Stimulated activated effector memory CD8-positive, alpha-beta T cell treated with anti-CD3 and anti-CD28 coated beads, Interleukin-12 subunit alpha, Interleukin-12 subunit beta, amount 100 ng/mL, for 72 hours (primary cell): ENCODE measurements around the gene RRP8.
A peak's percentile ranks its signal among the peaks of the same experiment; 100 is the strongest.

Experiments
- ATAC-seq: fragments of 150-1000 bp; cut with Tn5 transposase; 2 replicates; pipeline ENCODE4 v1.10.0; 2021
- DNase-seq, 2 donors: peaks; one replicate each; pipeline ENCODE4 v3.0.0; 2021 to 2022; ENCODE audit warnings: low spot score in 2 of 2
- H3K27ac Mint-ChIP-seq: one replicate; pipeline ENCODE4 v1.8.0; 2022; ENCODE audit warnings: mild to moderate bottlenecking, mixed read lengths
- H3K36me3 Mint-ChIP-seq: one replicate; pipeline ENCODE4 v1.8.0; 2022; ENCODE audit warnings: mild to moderate bottlenecking, mixed read lengths
- H3K4me1 Mint-ChIP-seq: one replicate; pipeline ENCODE4 v1.8.0; 2022; ENCODE audit warnings: mixed read lengths
- H3K4me3 Mint-ChIP-seq: one replicate; pipeline ENCODE4 v1.8.0; 2022; ENCODE audit warnings: mild to moderate bottlenecking, mixed read lengths
- H3K9me3 Mint-ChIP-seq: one replicate; pipeline ENCODE4 v1.8.0; 2022; ENCODE audit warnings: mixed read lengths

Gene RRP8

DNA sequence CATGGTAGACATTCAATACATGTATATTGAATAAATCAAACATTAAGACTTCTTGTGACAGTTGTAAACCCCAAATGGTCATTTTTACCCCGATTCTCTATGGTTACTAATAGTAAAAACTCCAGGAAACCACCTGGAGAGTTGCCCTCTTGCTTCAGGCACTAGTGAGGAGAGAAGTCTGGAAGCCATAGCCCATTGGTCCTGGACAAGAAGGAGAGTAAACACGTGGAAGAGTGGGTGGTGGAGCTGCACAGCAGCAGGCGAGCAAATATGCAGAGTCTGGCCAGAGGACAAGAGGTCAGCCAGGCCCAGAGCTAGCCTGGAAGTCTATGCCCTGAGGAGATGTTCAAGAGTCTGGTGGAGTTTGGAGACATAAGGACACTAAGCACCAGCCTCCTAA is 34.5 kb upstream of the RRP8 start:
- Mint-ChIP-seq H3K4me1 (no peaks in the 10 kb centered on the region), H3K4me3 (no peak overlapping the region), H3K9me3 (no peaks in the 10 kb centered on the region), H3K27ac (no peak overlapping the region), H3K36me3 (no peaks in the 10 kb centered on the region)
- ATAC-seq (no peak), DNase-seq (no peak)

DNA sequence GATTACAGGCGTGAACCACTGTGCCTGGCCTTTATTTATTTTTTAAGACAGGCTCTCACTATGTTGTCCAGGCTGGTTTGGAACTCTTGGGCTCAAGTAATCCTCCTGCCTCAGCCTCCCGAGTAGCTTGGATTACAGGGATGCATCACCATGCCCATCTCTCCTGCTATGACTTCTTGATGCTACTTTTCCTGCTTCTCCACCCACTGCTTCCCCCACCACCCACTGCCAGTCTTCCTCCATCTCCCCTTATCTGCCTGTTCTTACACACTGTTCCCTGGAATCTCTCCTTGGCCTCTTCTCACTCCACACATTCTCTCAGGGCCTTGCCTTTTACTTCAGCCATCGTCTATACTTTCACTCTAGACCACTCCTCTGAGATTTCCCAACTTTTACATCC is 33.1 kb upstream of the RRP8 start:
- H3K27ac Mint-ChIP-seq, result no peak overlapping the region
- H3K4me1 Mint-ChIP-seq, result no peaks in the 10 kb centered on the region
- DNase-seq (no peak), ATAC-seq (no peak)
- H3K4me3 Mint-ChIP-seq, result no peak overlapping the region
- no peaks in the 10 kb centered on the region for H3K9me3 Mint-ChIP-seq
- no peaks in the 10 kb centered on the region for H3K36me3 Mint-ChIP-seq

DNA sequence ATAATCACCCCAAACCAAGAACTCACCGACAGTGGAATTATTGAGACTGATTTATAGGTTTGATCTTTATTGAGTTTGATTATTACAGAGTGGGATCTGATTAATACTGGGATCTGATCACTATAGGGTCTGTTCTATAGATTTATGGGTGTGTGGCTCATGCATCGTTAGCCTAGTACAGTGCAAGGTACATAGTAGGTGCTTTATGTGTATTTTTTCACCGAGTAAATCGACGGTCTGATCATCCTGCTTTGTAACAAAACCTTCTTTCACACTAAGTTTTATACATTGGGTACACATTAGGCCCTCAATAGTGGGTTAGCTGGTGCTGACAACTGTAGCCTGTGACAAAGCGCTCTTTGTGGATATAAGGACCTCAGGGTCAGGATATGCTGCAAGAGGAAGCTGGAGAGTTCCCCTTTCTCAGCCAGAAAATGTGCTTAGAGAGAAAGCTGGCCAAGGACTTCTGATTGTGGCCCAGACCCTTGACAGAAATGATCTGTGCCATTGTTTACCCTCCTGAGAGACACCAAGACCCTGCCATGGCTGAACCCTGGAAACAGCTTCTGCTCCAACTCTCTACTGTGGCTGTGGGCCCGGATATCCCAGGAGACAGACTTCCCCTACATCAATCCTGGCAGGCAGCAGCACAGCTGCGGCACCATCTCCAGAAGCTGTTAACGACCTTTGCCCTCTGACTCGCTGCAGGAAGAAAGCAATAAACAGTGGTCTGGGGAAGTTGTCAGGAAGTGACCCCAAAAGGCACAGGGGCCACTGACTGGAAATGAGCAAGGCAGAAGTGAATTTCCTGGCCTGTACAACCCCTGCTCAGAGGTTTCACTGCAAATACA is 31.9 kb upstream of the RRP8 start:
- H3K4me3 Mint-ChIP-seq, result no peak overlapping the region
- no peak for ATAC-seq
- DNase-seq, result no peak
- no peaks in the 10 kb centered on the region for H3K4me1 Mint-ChIP-seq
- H3K36me3 Mint-ChIP-seq, result no peaks in the 10 kb centered on the region
- H3K9me3 Mint-ChIP-seq, result no peaks in the 10 kb centered on the region
- H3K27ac Mint-ChIP-seq, result no peak overlapping the region

DNA sequence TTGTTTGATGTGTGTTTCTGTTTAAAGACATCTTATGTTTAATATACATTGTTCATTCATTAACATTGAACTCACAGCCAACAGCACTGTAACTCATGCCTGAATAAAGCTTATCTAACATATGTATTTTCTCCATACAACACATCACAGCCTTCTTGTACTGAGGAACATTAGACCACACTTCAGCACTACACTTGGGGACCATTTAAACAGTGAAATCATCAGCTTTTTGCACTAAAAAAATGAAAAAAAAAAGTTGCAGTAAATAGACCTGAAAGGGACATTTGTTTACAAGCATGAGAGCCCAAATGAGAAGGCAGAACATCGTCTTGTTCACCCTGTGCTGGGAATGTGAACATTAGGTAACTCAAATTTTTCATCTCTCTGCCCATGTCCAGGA is 31.1 kb upstream of the RRP8 start:
- no peaks in the 10 kb centered on the region for H3K9me3 Mint-ChIP-seq
- H3K4me1 Mint-ChIP-seq, result no peaks in the 10 kb centered on the region
- H3K27ac Mint-ChIP-seq, result no peak overlapping the region
- DNase-seq (no peak), ATAC-seq (no peak)
- H3K36me3 Mint-ChIP-seq, result no peaks in the 10 kb centered on the region
- no peak overlapping the region for H3K4me3 Mint-ChIP-seq

DNA sequence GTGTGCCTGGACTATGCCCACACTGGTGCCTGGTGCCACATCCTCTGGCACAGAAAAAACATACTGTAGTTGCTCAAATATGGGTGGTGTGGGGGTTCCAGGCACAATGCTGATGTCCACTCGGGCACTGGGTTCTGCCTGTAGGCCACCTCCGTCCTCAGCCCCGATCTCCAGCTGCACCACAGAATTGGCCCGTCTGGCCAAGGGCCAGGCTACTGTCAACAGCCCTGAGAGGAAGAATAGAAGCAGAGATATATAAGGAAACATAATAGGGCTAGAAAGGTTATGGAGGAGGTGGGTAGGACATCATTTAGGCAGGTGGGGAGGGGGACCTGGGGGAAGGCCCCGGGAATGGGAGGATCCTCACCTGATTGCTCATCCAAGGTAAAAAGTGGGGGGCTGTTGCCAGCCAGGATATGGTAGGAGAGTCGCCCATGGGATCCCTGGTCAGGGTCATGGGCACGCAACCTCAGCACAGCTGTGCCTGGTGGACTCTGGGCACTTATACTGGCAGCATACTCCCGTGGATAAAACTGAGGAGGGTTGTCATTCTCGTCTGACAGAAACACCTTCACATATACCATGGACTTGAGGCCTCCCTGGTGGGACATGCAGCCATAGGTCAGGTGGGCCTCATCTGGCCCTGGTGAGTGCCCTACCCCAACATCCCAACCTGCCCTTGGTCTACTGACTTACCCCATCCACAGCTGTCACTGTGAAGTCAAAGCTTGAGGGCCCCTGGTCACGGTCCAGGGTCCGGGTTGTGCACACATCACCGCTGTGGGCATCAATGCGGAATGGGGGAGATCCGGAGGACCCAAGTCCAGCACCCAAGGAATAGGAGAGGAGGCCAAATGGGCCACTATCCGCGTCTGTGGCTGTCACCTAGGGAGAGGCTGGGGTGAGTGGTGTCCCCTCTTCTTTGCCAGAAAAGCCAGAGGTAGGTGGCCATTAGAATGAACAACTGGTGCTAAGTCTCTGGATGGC is 30.3 kb upstream of the RRP8 start:
- Mint-ChIP-seq H3K9me3 (no peaks in the 10 kb centered on the region), H3K4me1 (no peaks in the 10 kb centered on the region), H3K36me3 (no peaks in the 10 kb centered on the region), H3K4me3 (no peak overlapping the region), H3K27ac (peak overlapping the region; percentile 70)
- DNase-seq (no peak), ATAC-seq (no peak)

DNA sequence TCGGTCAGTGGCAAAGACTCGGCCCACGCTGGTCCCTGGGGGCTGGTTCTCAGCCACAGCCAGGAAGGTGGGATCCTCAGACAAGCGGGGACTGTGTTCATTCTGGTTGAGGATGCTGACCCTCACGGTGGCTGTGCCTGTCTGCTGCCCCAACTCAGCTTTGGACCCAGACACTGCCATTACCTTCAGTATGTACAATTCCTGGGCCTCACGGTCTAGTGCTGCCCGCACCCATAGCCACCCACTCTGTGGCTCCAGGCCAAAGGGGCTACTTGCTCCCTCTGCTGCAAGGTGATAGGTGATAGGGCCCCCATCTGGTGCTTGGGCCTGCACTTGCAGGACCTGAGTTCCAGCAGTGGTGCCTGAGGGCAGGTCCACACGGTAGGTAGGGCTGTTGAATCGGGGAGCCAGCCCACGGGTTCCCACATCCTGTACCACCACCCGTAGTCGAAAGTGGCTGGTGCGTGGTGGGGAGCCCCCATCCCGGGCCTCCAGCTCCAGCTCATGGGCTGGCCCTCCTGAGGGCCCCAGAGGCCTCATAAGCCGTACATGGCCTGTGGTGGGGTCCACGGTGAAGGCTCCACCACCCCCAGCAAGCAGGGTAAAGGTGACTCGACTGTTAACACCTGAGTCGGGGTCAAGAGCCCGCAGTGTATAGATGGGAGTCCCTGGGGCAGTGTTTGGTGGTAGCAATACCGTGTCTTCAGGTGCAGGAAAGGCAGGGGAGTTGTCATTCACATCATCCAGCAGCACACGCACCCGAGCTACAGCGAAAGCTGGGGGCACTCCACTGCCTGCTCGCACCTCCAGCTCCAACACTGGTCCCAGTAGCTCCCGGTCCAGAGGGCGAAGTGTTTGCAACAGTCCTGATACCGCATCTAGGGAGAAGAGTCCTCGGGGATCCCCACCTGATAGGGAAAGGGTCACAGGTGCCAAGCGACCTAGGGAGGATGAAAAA is 29.0 kb upstream of the RRP8 start:
- Mint-ChIP-seq H3K27ac (peak overlapping the region; percentile 70), H3K36me3 (no peaks in the 10 kb centered on the region), H3K9me3 (no peaks in the 10 kb centered on the region), H3K4me3 (no peak overlapping the region), H3K4me1 (peaks cover 10% of the 10 kb centered on the region)
- ATAC-seq (peak; percentile 34), DNase-seq (no peak)

DNA sequence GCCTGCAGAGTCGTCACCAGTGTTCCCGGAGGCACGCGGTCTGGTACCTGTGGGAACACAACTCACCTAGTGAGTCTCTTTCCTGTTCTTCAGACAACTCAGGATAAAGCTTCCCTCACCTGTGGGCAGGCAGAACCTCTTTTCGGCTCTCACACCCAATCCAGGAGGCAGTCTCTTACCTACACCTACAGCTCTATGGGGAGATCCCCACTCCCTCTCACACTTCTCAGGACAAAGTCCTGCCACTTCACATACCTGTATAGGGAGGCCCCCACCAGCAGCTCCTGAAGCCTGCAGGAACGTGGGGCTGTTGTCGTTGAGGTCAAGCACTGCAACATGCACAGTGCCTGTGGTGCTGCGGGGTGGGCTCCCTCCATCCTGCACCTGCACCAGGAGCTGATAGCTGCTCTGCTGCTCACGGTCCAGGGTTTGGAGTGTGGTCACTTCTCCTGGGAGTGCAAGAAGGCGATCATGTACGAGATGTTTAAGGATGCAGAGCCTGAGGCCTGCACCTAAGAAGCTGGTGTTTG is 28.0 kb upstream of the RRP8 start:
- H3K27ac Mint-ChIP-seq, result no peak overlapping the region
- H3K4me1 Mint-ChIP-seq, result peaks cover 19% of the 10 kb centered on the region
- H3K36me3 Mint-ChIP-seq, result no peaks in the 10 kb centered on the region
- no peaks in the 10 kb centered on the region for H3K9me3 Mint-ChIP-seq
- H3K4me3 Mint-ChIP-seq, result no peak overlapping the region
- no peak for DNase-seq
- no peak for ATAC-seq

DNA sequence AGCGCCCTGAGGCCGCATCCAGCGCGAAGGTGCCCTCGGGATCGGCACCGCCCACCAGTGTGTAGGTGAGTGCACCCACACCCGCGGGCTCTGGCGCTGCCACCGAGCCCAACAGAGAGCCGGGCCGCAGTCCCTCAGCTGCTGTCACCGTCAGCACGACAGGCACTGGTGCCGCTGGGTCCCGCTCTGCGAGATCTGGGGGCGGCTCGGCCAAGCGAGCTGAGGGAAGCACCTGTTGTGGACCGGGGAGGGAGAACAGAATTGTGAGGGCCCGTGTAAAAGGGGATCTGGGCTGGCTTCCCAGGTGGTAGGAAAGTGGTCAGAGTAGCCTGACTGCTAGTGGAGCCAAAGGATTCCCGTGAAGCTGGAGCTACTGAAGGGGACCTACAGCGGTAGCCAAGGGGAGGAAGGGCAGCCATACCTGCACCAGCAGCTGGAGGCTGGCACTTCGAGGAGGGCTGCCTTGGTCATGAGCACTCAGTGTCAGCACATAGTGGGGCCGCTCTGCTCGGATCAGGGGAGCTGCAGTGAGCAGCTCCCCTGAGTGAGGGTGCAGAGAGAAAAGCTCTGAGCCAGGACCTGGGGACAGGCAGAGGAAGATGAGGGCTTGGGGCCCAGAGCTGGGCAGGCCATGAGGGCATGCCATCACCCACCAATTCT is 27.3 kb upstream of the RRP8 start:
- Mint-ChIP-seq H3K4me3 (no peak overlapping the region), H3K9me3 (no peaks in the 10 kb centered on the region), H3K4me1 (peaks cover 23% of the 10 kb centered on the region), H3K36me3 (no peaks in the 10 kb centered on the region), H3K27ac (no peak overlapping the region)
- DNase-seq (no peak), ATAC-seq (no peak)

DNA sequence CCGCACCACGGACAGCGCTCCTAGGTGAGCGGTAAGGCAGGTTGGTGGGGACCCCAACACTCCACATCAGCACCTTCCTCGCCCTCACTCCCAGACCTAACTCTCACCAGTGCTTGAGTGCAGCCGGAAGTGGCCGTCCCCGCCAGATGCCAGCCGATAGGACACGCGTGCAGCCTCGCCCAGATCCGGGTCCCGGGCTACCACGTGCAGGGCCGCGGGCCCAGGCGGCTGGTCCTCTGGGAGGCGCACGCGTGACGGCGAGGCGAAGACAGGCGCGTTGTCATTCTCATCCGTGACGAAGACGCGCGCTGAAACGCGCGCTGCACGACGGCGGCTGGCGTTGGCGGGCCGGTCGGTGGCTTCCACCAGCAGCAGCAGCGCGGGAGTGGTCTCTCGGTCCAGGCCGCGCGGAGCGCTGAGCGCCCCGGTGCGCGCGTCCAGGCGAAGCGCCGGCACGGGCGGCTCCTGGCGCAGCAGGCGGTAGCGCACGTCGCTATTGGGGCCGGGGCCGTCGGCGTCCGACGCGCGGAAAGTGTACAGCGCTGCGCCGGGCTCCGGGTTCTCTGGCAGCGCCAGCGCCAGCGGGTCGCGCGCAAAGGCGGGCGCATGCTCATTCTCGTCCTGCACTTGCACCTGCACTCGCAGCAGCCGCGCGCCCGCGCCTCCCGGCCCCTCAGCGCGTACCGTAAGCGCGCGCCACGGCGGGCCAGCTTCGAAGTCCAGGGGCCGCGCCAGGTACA is 26.6 kb upstream of the RRP8 start:
- DNase-seq (no peak), ATAC-seq (no peak)
- Mint-ChIP-seq H3K4me1 (peaks cover 23% of the 10 kb centered on the region), H3K36me3 (no peaks in the 10 kb centered on the region), H3K9me3 (no peaks in the 10 kb centered on the region), H3K27ac (no peak overlapping the region), H3K4me3 (no peak overlapping the region)

DNA sequence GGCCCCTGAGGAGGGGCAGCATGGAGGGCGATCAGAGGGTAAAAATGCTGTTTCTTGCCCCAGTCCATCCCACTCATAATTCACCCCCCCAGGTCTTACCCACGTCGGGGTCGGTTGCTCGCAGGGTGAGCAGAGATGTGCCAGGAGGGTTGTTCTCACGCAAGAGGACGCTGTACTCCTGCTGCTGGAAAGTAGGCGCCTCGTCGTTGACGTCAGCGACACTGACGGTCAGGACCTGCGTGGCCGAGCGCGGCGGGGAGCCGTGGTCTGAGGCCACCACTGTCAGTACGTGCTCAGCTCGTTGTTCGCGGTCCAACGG is 26.1 kb upstream of the RRP8 start:
- DNase-seq (no peak), ATAC-seq (no peak)
- no peak overlapping the region for H3K4me3 Mint-ChIP-seq
- no peaks in the 10 kb centered on the region for H3K36me3 Mint-ChIP-seq
- H3K27ac Mint-ChIP-seq, result no peak overlapping the region
- H3K4me1 Mint-ChIP-seq, result peaks cover 23% of the 10 kb centered on the region
- H3K9me3 Mint-ChIP-seq, result no peaks in the 10 kb centered on the region

DNA sequence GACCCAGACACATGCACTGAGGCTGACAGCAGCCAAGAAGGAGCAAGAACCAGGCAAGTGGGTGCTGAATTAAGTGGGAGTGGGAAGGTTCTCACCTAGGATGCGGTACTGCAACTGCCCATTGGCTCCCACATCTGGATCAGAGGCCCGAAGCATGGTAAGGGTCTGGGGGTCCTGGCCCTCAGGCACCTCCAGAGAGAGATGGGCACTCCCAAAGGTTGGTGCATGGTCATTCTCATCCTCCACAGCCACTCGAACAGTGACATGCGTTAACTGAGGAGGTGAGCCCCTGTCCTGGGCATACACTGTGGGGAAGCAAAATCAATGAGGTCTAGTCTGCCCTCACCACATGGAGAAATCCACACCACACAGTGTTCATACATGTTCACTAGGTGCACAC is 25.1 kb upstream of the RRP8 start:
- H3K27ac Mint-ChIP-seq, result no peak overlapping the region
- H3K9me3 Mint-ChIP-seq, result no peaks in the 10 kb centered on the region
- no peak for ATAC-seq

DNA sequence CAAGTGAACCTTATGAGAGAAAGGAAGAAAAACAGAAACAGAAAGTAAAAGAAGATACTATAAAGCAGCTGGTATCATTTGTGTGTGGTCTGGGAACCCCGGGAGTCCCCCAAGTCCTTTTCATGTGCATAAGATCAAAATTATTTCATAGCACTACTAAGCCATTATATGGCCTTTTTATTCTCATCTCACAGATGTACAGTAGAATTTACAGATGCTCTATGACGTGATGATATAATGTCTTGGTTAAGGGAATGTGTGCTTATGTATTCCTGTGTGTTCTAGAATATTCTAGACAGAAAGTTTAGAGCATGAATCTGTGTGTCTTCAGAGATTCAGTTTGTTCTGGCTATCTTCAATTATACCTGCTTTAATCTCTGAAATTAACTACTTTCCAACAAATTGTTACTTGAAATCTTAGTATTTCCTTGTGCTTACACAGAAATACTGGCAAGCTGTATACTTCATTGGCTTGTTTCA is 24.4 kb upstream of the RRP8 start:
- Mint-ChIP-seq H3K27ac (peak overlapping the region; percentile 1), H3K9me3 (no peaks in the 10 kb centered on the region), H3K4me3 (peak overlapping the region; percentile 16), H3K36me3 (no peaks in the 10 kb centered on the region), H3K4me1 (peaks cover 23% of the 10 kb centered on the region)
- no peak for DNase-seq
- peak; percentile 42 for ATAC-seq

More for the DNA sequence above, 25.1 kb upstream of the RRP8 start:
- Mint-ChIP-seq H3K36me3 (no peaks in the 10 kb centered on the region), H3K4me3 (no peak overlapping the region), H3K4me1 (peaks cover 23% of the 10 kb centered on the region)
- DNase-seq, result no peak

DNA sequence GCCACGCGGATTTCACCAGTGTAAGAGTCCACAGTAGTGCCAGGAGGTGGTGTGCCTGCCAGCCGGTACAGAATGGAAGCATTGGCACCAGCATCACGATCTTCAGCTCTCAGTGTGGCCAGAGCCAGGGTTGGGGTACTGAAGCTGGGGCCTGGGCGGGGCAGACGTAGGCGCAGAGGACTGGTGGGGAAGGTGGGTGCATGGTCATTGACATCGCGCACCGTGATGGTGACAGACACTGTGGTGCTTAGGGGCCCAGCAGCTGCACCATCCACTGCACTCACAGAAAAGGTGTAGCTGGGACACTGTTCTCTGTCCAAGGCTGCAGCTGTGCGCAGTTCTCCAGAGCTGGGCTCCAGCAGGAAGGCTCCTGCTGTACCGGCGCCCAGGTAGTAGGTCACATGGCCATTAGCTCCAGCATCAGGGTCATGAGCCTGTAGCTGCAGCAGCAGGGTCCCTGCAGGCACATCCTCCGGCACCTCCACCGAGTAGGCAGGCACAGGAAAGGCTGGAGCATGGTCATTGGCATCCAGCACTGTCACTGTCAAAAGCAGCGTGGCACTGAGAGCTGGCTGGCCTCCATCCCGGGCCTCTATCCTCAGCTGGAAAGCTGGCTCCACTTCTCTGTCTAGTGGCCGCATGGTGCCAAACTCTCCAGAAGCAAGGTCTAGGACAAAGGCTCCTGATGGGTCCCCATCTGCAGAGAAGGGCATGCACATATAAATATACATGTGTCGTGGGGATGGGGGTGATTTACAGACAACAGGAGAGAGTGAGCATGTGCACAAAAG is 23.8 kb upstream of the RRP8 start:
- ATAC-seq (no peak), DNase-seq (no peak)
- Mint-ChIP-seq H3K4me1 (peaks cover 23% of the 10 kb centered on the region), H3K27ac (peak overlapping the region; percentile 1), H3K9me3 (no peaks in the 10 kb centered on the region), H3K36me3 (no peaks in the 10 kb centered on the region), H3K4me3 (peak overlapping the region; percentile 16)
